ENCODE data around the gene GALNT17.

GRCh38 chr7:71485586-71485985 is 353.6 kb downstream of the GALNT17 start:
- TF ChIP-seq CTCF (tag by site-specific recombination; IDR thresholded peaks at IDR 0.05), result no peak
- TF ChIP-seq KLF17 (tag by site-specific recombination; IDR thresholded peaks at IDR 0.05), result no peak
- TF ChIP-seq ZBTB17 (tag by site-specific recombination; IDR thresholded peaks at IDR 0.05), result no peak
- TF ChIP-seq KLF1 (tag by site-specific recombination; IDR thresholded peaks at IDR 0.05), result no peak
- TF ChIP-seq ZNF302 (tag by site-specific recombination; IDR thresholded peaks at IDR 0.05; ENCODE audit: low read depth), result no peak
- no peak for TF ChIP-seq ZBTB49 (tag by site-specific recombination; IDR thresholded peaks at IDR 0.05; ENCODE audit: low read depth)
- TF ChIP-seq ZNF510 (tag by site-specific recombination; IDR thresholded peaks at IDR 0.05; ENCODE audit: insufficient replicate concordance), result no peak
- TF ChIP-seq SETDB1 (IDR thresholded peaks at IDR 0.05; ENCODE audit: insufficient read length, low read length), result no peak
- TF ChIP-seq ZNF623 (tag by site-specific recombination; IDR thresholded peaks at IDR 0.05), result no peak

Measured in HEK293 (cell line).